ENCODE data around the gene RCSD1. TPM values are rescaled to one million over a fixed set of nuclear protein-coding genes. Genes with fewer than 3 reads are reported as not detected.

RCSD1 gene
- total RNA-seq, 1 experiment from 2014 or later = not detected

- H3K27ac ChIP-seq (ENCODE audit: low read depth, low read length, poor library complexity, severe bottlenecking) = no peak overlapping the region
- H3K4me3 ChIP-seq (ENCODE audit: low read depth, low read length, poor library complexity, severe bottlenecking) = no peak overlapping the region
- no peaks in the 10 kb centered on the region for H3K4me1 ChIP-seq (ENCODE audit: insufficient read depth, low read length, poor library complexity, severe bottlenecking)
- no peak for DNase-seq (ENCODE audit: low spot score)
- H3K36me3 ChIP-seq (ENCODE audit: insufficient read depth, low read length, poor library complexity, severe bottlenecking) = no peaks in the 10 kb centered on the region
- intact Hi-C loops (cut with micrococcal nuclease; ENCODE audit: unreplicated experiment) = no loop called here
- TF ChIP-seq EZH2 (IDR thresholded peaks at IDR 0.05; ENCODE audit: borderline replicate concordance, low read depth, low read length, poor library complexity, severe bottlenecking) (no peak), CTCF (conservative IDR thresholded peaks at IDR 0.05; ENCODE audit: low read depth, low read length) (no peak)
- H3K27me3 ChIP-seq (replicated peaks; ENCODE audit: insufficient read depth, low read depth, low read length, poor library complexity) = no peaks in the 10 kb centered on the region
- POLR2A ChIA-PET (ENCODE audit: low non-redundant PET) = no interaction called here
- no peaks in the 10 kb centered on the region for H3K9me3 ChIP-seq (ENCODE audit: low read depth, low read length, poor library complexity, severe bottlenecking)
- CTCF ChIA-PET = no interaction called here
- BruUV-seq (replicated peaks) = no TSS peak
Observed at GRCh38 chr1:167648978-167649744, 19.1 kb downstream of the RCSD1 start.

GRCh38 chr1:167650269-167651160 is 20.5 kb downstream of the RCSD1 start:
- no peaks in the 10 kb centered on the region for H3K4me1 ChIP-seq (ENCODE audit: insufficient read depth, low read length, poor library complexity, severe bottlenecking)
- H3K27me3 ChIP-seq (replicated peaks; ENCODE audit: insufficient read depth, low read depth, low read length, poor library complexity) = no peaks in the 10 kb centered on the region
- no peaks in the 10 kb centered on the region for H3K9me3 ChIP-seq (ENCODE audit: low read depth, low read length, poor library complexity, severe bottlenecking)
- no peak for DNase-seq (ENCODE audit: low spot score)
- H3K36me3 ChIP-seq (ENCODE audit: insufficient read depth, low read length, poor library complexity, severe bottlenecking) = no peaks in the 10 kb centered on the region
- H3K27ac ChIP-seq (ENCODE audit: low read depth, low read length, poor library complexity, severe bottlenecking) = no peak overlapping the region
- TF ChIP-seq EZH2 (IDR thresholded peaks at IDR 0.05; ENCODE audit: borderline replicate concordance, low read depth, low read length, poor library complexity, severe bottlenecking) = no peak
- TF ChIP-seq CTCF (conservative IDR thresholded peaks at IDR 0.05; ENCODE audit: low read depth, low read length) = no peak
- BruUV-seq (replicated peaks) = no TSS peak
- POLR2A ChIA-PET (ENCODE audit: low non-redundant PET) = no interaction called here
- intact Hi-C loops (cut with micrococcal nuclease; ENCODE audit: unreplicated experiment) = no loop called here
- no peak overlapping the region for H3K4me3 ChIP-seq (ENCODE audit: low read depth, low read length, poor library complexity, severe bottlenecking)
- CTCF ChIA-PET = no interaction called here

- no peak for TF ChIP-seq EZH2 (IDR thresholded peaks at IDR 0.05; ENCODE audit: borderline replicate concordance, low read depth, low read length, poor library complexity, severe bottlenecking)
- no peak for TF ChIP-seq CTCF (conservative IDR thresholded peaks at IDR 0.05; ENCODE audit: low read depth, low read length)
- ChIA-PET POLR2A (ENCODE audit: low non-redundant PET) (no interaction called here), CTCF (no interaction called here)
- intact Hi-C loops (cut with micrococcal nuclease; ENCODE audit: unreplicated experiment) = no loop called here
- H3K4me3 ChIP-seq (ENCODE audit: low read depth, low read length, poor library complexity, severe bottlenecking) = no peak overlapping the region
- H3K27ac ChIP-seq (ENCODE audit: low read depth, low read length, poor library complexity, severe bottlenecking) = no peak overlapping the region
- BruUV-seq (replicated peaks) = no TSS peak
- no peaks in the 10 kb centered on the region for H3K36me3 ChIP-seq (ENCODE audit: insufficient read depth, low read length, poor library complexity, severe bottlenecking)
- H3K27me3 ChIP-seq (replicated peaks; ENCODE audit: insufficient read depth, low read depth, low read length, poor library complexity) = no peaks in the 10 kb centered on the region
- no peaks in the 10 kb centered on the region for H3K4me1 ChIP-seq (ENCODE audit: insufficient read depth, low read length, poor library complexity, severe bottlenecking)
- H3K9me3 ChIP-seq (ENCODE audit: low read depth, low read length, poor library complexity, severe bottlenecking) = no peaks in the 10 kb centered on the region
- no peak for DNase-seq (ENCODE audit: low spot score)
Observed at GRCh38 chr1:167651161-167651693, 21.2 kb downstream of the RCSD1 start.

Data from A673 (cell line).